ENCODE results near the gene HCFC1R1.
A peak's percentile ranks its signal among the peaks of the same experiment; 100 is the strongest.
"Not testable (repeated sequence)": the region's sequence is repeated elsewhere in the genome, so short reads cannot be mapped to it uniquely, and the experiment has no call there.

Gene HCFC1R1

GRCh38 chr16:3023669-3024478 is at the start of gene HCFC1R1, which contains the start of gene THOC6:
HCFC1R1 (minus strand) TSS chr16:3023942; CDS start chr16:3023941, 1 bp downstream.
THOC6 (plus strand) TSS chr16:3024035; CDS start chr16:3024327, 292 bp downstream.
- DNase-seq (ENCODE audit: low read depth): peak; percentile 96

- no peak for DNase-seq (ENCODE audit: low read depth)
Observed at GRCh38 chr16:3073448-3073847, 49.7 kb upstream of the HCFC1R1 start.

DNA sequence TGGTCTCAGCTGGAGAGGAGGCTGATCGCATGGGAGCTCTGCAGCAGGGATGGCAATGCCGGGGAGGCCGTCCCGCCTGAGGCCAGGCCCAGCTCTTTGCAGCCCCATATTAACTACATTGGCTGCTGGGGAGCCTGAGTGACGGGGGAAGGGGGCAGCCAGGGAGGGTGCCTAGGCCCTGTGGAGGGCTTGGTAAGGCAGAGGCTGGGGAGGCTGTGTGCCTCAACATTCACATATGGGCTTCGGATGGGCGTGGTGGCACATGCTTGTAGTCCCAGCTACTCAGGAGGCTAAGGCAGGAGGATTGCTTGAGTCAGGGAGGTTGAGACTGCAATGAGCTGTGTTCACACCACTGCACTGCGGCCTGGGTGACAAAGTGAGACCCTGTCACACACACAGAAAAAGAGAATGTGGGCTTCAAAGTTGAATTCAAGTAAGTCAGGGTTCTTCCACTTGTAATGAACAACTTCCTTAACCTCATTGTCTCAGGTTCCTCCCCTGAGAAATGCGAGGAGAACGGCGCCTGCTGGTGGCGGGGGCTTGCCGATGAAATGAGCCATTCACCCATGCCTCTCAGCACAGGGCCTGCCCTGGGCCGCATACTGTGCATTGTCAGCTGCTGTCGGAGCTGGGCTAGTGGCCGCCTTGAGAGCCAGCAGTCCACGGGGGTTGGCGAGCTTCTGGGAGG is 49.0 kb upstream of the HCFC1R1 start:
- DNase-seq (ENCODE audit: low read depth): not testable (repeated sequence)

- DNase-seq (ENCODE audit: low read depth): not testable (repeated sequence)
Observed at GRCh38 chr16:3072148-3072547, 48.4 kb upstream of the HCFC1R1 start.

DNA sequence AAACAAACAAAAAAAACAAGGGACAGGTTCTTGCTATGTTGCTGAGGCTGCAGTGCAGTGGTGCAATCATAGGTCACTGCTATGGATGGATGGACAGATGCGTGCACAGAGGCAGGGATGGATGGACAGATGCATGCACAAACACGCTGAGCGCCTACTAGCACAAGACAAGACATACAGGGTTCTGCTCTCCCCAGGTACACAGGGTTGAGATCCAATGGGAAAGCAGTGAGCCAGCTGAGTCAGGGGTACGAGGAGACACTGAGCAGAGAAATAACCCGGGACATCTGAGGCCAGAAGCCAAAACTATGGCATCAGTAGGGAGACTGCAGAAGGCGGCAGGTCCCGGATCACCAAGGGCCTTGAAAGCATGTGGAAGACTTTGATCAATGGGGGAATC is 47.9 kb upstream of the HCFC1R1 start:
- no peak for DNase-seq (ENCODE audit: low read depth)

DNA sequence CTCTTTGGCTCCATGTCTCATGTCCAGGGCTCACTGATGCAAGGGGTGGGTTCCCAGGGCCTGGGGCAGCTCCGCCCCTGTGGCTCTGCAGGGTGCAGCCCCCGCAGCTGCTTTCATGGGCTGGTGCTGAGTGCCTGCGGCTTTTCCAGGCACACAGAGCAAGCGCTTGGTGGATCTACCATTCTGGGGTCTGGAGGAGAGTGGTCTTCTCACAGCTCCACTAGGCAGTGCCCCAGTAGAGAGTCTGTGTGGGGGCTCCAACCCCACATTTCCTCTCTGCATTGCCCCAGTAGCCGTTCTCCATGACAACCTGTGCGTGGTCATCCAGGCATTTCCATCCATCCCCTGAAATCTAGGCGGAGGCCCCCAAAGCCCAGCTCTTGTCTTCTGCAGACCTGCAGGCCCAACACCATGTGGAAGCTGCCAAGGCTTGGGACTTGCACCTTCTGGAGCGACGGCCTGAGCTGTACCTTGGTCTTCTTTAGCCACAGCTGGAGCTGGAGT is 46.9 kb upstream of the HCFC1R1 start:
- no peak for DNase-seq (ENCODE audit: low read depth)

DNA sequence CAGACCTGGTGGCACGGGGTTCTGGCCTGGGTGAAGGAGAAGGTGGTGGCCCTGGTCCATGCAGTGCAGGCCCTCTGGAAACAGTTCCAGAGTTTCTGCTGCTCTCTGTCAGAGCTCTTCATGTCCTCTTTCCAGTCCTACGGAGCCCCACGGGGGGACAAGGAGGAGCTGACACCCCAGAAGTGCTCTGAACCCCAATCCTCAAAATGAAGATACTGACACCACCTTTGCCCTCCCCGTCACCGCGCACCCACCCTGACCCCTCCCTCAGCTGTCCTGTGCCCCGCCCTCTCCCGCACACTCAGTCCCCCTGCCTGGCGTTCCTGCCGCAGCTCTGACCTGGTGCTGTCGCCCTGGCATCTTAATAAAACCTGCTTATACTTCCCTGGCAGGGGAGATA is 45.4 kb upstream of the HCFC1R1 start:
- not testable (repeated sequence) for DNase-seq (ENCODE audit: low read depth)

DNA sequence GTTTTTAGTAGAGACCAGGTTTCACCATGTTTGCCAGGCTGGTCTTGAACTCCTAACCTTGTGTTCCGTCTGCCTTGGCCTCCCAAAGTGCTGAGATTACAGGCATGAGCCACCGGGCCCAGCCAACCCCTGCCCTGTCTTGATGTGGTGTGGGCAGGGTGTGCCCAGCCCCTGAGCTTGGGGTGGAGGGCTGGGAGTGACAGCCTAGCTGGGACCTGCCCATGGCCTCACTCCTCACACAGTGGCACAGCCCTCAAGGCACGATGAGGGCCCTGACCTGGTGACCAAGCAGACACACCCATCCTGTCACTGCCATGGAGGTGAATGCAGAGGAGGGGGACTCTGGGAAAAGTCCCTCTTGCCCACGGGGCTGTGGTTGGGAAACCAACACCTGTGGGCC is 44.7 kb upstream of the HCFC1R1 start:
- no peak for DNase-seq (ENCODE audit: low read depth)

DNA sequence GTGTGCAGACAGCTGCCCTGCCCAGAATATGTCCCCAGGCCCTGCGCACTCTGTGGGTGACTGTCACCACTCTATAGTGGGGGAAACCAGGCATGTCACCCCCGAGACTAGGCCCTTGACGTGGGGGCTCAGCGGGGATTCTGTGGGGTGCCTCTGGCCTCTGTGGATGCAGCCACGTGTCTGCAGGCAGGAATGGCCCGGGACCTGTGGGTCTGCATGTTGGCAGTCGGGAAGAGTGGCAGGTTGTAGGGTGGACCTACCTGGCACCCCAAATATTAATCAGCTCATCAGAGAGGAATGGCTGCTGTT is 42.7 kb upstream of the HCFC1R1 start:
- DNase-seq (ENCODE audit: low read depth): no peak

DNA sequence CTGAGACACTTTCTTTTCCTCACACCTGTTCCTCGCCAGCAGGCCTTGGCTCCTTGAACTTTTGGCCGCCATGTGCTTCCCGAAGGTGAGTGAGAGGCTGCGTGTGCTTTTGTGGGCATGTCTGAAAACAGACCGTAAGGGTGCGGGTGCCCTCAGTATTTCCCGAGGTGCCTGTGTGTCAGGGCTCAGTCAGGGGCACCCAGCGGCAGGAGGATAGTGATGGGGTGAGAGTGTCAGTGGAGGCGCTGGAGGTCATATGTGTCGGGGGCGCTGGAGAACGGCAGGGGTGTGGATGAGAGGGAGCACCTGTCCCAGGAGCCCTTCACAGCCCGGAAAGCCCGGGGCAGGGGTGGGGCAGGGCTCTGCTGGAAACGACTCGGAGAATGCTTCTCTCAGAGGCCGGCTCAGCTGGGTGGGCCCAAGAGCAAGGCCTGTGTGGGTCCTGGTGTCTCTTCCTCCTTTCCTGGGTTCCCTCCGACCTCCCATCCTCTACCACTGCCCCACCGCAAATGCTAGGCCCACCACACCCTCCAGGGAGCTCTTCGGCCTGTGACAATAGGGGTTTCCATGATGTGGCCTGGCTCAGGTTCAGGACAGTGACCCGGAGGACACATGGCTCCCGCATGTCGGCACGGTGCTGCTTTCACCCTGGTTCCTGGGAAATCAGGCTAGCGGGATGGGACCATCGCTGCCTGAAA is 42.1 kb upstream of the HCFC1R1 start:
- DNase-seq (ENCODE audit: low read depth): no peak

GRCh38 chr16:3065069-3065741 is 41.5 kb upstream of the HCFC1R1 start, which contains the start of gene IL32:
IL32 (plus strand) TSS chr16:3065640; CDS start chr16:3065812, 172 bp downstream.
- no peak for DNase-seq (ENCODE audit: low read depth)

GRCh38 chr16:3063625-3064386 is 40.1 kb upstream of the HCFC1R1 start:
- DNase-seq (ENCODE audit: low read depth): no peak

GRCh38 chr16:3062553-3062952 is 38.8 kb upstream of the HCFC1R1 start:
- no peak for DNase-seq (ENCODE audit: low read depth)

DNA sequence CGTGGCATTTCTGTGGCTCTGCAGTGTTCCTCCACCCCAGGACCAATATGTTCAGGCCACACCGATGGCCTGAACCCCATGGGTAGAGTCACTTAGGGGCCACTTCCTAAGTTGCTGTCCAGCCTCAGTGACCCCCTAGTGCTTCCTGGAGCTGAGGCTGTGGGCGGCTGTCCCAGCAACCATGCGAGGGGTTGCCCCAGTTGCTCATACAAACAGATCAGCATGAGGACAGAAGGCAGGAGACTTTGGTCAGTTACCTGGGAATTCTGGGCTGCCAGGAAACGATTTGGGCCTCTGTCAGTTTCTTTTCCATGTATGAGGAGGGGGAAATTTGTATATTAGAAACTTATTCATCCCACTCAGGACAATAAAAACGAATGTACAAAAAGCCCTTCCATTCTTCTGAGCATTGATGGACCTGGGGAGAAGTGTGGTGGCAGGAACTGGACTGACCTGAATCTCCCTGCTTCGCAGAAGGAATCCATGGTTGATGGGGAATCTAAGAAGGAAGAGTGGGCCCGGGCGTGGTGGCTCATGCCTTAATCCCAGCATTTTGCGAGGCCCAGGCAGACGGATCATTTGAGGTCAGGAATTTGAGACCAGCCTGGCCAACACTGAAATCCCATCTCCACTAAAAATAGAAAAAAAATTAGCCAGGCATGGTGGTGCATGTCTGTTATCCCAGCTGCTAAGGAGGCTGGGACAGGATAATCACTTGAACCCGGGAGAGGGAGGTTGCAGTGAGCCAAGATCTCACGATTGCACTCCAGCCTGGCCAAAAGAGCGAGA is 36.8 kb upstream of the HCFC1R1 start:
- no peak for DNase-seq (ENCODE audit: low read depth)

DNA sequence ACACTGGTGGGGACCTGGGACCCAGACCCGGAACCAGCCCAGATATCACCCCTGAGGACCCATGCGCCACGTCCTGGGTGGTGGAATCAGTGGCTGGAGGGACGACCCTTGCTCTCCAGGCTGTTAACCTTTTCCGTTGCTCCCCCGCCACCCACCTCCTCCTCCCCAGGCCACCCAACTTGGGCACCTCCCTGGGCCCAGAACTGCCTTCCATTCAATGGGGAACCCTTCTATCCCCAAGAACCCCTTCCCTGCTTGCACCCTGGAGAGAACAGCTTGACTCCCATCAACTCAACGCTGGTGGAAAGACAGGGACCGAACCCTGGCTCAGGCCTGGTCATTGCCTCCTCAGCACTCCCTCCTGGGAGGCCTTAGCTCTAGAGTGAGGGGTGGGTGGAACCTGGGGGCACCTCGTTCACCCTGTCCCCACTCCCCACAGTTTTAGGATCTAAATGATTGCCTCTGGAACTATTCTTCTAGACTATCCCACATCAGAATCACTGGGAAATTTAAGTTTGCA is 36.0 kb upstream of the HCFC1R1 start:
- no peak for DNase-seq (ENCODE audit: low read depth)

- DNase-seq (ENCODE audit: low read depth): peak; percentile 48
Observed at GRCh38 chr16:3059041-3059722, 35.4 kb upstream of the HCFC1R1 start.

DNA sequence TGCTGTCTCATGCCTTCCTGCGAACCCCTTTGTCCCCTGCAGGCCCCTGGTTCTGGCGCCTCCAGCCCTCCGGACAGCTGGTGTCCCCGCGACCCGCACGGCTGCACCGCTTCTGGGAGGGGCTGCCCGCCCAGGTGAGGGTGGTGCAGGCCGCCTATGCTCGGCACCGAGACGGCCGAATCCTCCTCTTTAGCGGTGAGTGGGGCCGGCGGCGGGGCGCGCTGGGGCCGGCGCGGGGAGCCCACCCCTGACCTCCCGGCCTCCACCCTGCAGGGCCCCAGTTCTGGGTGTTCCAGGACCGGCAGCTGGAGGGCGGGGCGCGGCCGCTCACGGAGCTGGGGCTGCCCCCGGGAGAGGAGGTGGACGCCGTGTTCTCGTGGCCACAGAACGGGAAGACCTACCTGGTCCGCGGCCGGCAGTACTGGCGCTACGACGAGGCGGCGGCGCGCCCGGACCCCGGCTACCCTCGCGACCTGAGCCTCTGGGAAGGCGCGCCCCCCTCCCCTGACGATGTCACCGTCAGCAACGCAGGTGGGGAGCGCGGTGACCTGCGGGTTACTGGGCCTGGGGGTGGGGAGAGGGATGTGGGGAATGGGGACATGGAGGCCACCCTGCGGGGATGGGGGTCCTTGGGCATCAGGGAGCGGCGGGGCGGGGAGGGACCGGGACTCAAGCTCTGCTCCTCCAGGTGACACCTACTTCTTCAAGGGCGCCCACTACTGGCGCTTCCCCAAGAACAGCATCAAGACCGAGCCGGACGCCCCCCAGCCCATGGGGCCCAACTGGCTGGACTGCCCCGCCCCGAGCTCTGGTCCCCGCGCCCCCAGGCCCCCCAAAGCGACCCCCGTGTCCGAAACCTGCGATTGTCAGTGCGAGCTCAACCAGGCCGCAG is 34.6 kb upstream of the HCFC1R1 start:
- DNase-seq (ENCODE audit: low read depth): no peak

Data from fibroblast of the conjunctiva (primary cell).